Neural cell (in vitro differentiated cells): ENCODE results near the gene LMF2. TPM values are rescaled to one million over a fixed set of nuclear protein-coding genes. Genes with fewer than 3 reads are reported as not detected.

Source experiments
- H2AFZ ChIP-seq: fragments of 200-600, 300-800 bp; sonication (generic), shearing (Covaris generic); 2 replicates; pipeline ENCODE4 v1.6.0; 2014; ENCODE audit warnings: low read depth, mild to moderate bottlenecking, antibody characterized with exemption, low read length, moderate library complexity
- H3F3A ChIP-seq: fragments of 200-600 bp; shearing (Covaris generic); 2 replicates; pipeline ENCODE4 v1.6.1; 2016; ENCODE audit warnings: mild to moderate bottlenecking, moderate library complexity, mixed read lengths, antibody characterized with exemption, low read length; ENCODE audit not compliant: insufficient read depth, poor library complexity, severe bottlenecking
- H3K27ac ChIP-seq: fragments of 200-600, 300-800 bp; sonication (generic), shearing (Covaris generic); 2 replicates; pipeline ENCODE4 v1.5.1; 2014; ENCODE audit warnings: mild to moderate bottlenecking, low read length, moderate library complexity
- H3K27me3 ChIP-seq: fragments of 300-800, 200-600 bp; sonication (generic), shearing (Covaris generic); 2 replicates; pipeline ENCODE4 v1.6.0; 2014; ENCODE audit warnings: mild to moderate bottlenecking, low read depth, low read length, moderate library complexity; ENCODE audit not compliant: insufficient read depth
- H3K36me3 ChIP-seq: fragments of 300-800, 200-600 bp; sonication (generic), shearing (Covaris generic); 2 replicates; pipeline ENCODE4 v1.5.1; 2014; ENCODE audit warnings: mild to moderate bottlenecking, antibody characterized with exemption, low read length, moderate library complexity; ENCODE audit not compliant: insufficient read depth
- H3K4me2 ChIP-seq: fragments of 300-800, 200-600 bp; sonication (generic), shearing (Covaris generic); 2 replicates; pipeline ENCODE4 v1.6.0; 2014; ENCODE audit warnings: mild to moderate bottlenecking, low read length
- H3K4me3 ChIP-seq: fragments of 300-800, 200-600 bp; sonication (generic), shearing (Covaris generic); 2 replicates; pipeline ENCODE4 v1.5.1; 2014; ENCODE audit warnings: mild to moderate bottlenecking, low read length, moderate library complexity
- H3K79me2 ChIP-seq: fragments of 200-600 bp; shearing (Covaris generic); replicated peaks from 2 replicates; pipeline ENCODE4 v1.6.0; 2014; ENCODE audit warnings: mild to moderate bottlenecking, low read length, moderate library complexity; ENCODE audit not compliant: insufficient read depth
- H3K9ac ChIP-seq: fragments of 300-800, 200-600 bp; sonication (generic), shearing (Covaris generic); 2 replicates; pipeline ENCODE4 v1.6.1; 2016; ENCODE audit warnings: mild to moderate bottlenecking, low read length, mixed read lengths
- H3K9me2 ChIP-seq: fragments of 200-600 bp; shearing (Covaris generic); 2 replicates; pipeline ENCODE4 v1.6.1; 2016; ENCODE audit warnings: mild to moderate bottlenecking, low read length, mixed read lengths; ENCODE audit not compliant: insufficient read depth
- H3K9me3 ChIP-seq: fragments of 200-600, 300-800 bp; sonication (generic), shearing (Covaris generic); 2 replicates; pipeline ENCODE4 v1.6.1; 2016; ENCODE audit warnings: mild to moderate bottlenecking, mixed run types, low read length, moderate library complexity, mixed read lengths
- H4K20me1 ChIP-seq: fragments of 200-600 bp; shearing (Covaris generic); 2 replicates; pipeline ENCODE4 v1.6.1; 2016; ENCODE audit warnings: mild to moderate bottlenecking, mixed run types; ENCODE audit not compliant: insufficient read depth
- EZH2 ChIP-seq: fragments of 200-600, 300-800 bp; shearing (Covaris generic), sonication (generic); IDR thresholded peaks from 2 replicates; pipeline ENCODE4 v1.6.1; 2014; ENCODE audit warnings: antibody characterized with exemption, low read length, borderline replicate concordance, mild to moderate bottlenecking; ENCODE audit not compliant: insufficient read depth, poor library complexity, severe bottlenecking
- POLR2AphosphoS5 ChIP-seq: IDR thresholded peaks from 2 replicates; pipeline ENCODE4 v1.6.1; 2012
- RAD21 ChIP-seq: fragments of 450-650 bp; conservative IDR thresholded peaks from 2 replicates; pipeline ENCODE4 v1.6.1; 2014; ENCODE audit warnings: antibody characterized with exemption, mild to moderate bottlenecking, moderate library complexity
- SMC3 ChIP-seq: fragments of 450-650 bp; conservative IDR thresholded peaks from 2 replicates; pipeline ENCODE4 v1.6.1; 2014; ENCODE audit warnings: antibody characterized with exemption, mild to moderate bottlenecking, moderate library complexity; ENCODE audit not compliant: poor library complexity
- TAF1 ChIP-seq: IDR thresholded peaks from 2 replicates; pipeline ENCODE4 v1.6.1; 2012; ENCODE audit warnings: low read depth
- polyA plus RNA-seq: library from polyadenylated mRNA; depleted of rRNA; stranded (reverse); fragments of >200 nt; gene quantifications from 2 replicates; pipeline ENCODE4 v1.2.3, GENCODE V29; 2014
- TF ChIP-seq, protein P1 (sequence below): fragments of 450-650 bp; IDR thresholded peaks from 2 replicates; pipeline ENCODE4 v1.5.1; 2014; ENCODE audit warnings: antibody characterized with exemption, mild to moderate bottlenecking, moderate library complexity; ENCODE audit not compliant: poor library complexity, severe bottlenecking
- TF ChIP-seq, protein P2 (sequence below): IDR thresholded peaks from 2 replicates; pipeline ENCODE4 v1.6.1; 2012; ENCODE audit warnings: borderline replicate concordance

The LMF2 gene
- polyA plus RNA-seq, 1 donor from 2014 or later: 76.5 TPM

DNA sequence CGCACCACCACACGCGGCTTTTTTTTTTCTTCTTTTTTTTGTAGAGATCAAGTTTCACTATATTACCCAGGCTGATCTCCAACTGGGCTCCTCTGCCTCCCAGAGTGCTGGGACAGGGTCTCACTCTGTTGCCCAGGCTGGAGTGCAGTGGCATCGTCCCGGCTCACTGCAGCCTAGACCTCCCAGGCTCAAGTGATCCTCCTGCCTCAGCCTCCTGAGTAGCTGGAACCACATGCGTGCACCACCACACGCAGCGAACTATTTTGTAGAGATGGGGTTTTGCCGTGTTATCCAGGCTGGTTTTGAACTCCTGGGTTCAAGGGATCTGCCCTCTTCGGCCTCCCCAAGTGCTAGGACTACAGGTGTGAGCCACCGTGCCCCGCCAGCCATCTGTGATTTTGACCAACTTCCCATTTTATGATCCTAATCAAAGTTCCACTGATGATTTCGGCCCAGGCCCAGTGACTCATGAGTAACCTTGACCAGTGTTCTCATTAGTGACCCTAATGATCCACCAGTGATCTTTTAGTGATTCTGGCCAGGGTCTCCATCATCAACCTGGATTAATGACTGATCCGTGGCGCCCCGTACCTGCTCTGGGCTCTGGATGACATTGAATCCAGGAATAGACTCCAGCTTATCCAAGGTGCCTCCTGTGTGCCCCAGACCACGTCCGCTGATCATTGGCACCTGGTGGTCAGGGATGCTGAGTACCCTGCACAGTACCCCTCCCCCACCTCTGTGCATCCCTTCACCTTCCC, 20.6 kb upstream of the LMF2 start (continued):
- TF ChIP-seq RAD21: no peak

DNA sequence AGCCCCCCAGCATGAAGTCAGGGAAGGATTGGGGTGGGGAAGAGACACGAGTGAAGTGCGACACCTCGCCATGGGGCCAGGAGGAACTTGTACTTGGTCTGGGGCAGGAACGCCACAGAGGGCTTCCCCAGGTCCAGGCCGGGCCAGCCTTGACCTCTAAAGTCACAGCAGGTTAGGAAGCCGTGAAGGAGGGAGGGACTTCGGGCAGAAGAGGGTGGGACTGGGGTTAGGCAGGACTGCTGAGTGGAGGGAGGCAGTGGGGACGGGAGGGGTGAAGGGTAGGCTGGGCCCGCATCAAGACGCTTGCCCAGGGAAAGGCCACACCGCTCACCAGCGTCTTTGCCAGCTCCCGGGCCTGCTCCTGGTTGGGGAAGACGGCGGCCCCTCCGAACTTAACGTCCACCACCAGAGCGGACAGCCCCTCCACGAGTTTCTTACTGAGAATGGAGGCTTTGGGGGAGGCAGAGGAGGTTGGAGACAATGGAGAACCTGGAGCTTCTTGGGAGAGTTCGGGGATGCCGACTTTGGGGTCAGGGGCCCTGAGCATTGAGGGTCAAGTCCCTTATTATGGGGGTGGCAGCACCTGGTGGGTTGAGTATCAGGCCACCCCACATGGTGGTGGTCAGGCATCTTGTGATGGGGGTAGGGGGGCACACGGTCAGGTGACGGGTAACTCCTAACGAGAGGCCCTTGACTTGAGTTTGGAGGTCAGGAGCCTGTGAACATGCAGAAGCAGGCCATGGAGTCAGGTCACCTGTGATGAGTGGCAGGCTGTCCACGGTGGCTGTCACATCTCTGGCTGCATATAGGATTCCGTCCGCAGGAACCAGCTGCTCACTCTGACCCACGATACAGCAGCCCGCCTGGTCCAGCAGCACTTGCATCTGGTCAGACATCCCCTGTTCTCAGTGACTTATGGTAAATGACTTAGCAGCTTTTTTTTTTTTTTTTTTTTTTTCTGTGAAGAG, 19.6 kb upstream of the LMF2 start:
- no peaks in the 10 kb centered on the region for H3K79me2 ChIP-seq
- no peak overlapping the region for H2AFZ ChIP-seq
- H3K27me3 ChIP-seq: peaks cover 28% of the 10 kb centered on the region
- H3K9me2 ChIP-seq: no peaks in the 10 kb centered on the region
- peak overlapping the region; percentile 81 for H3K9ac ChIP-seq
- peak overlapping the region; percentile 95 for H3K4me3 ChIP-seq
- H3K9me3 ChIP-seq: no peaks in the 10 kb centered on the region
- no peaks in the 10 kb centered on the region for H4K20me1 ChIP-seq
- H3K27ac ChIP-seq: peak overlapping the region; percentile 75
- no peaks in the 10 kb centered on the region for H3F3A ChIP-seq
- H3K4me2 ChIP-seq: peak overlapping the region; percentile 73
- no peaks in the 10 kb centered on the region for H3K36me3 ChIP-seq
- TF ChIP-seq TAF1: no peak
- TF ChIP-seq, protein P1, sequence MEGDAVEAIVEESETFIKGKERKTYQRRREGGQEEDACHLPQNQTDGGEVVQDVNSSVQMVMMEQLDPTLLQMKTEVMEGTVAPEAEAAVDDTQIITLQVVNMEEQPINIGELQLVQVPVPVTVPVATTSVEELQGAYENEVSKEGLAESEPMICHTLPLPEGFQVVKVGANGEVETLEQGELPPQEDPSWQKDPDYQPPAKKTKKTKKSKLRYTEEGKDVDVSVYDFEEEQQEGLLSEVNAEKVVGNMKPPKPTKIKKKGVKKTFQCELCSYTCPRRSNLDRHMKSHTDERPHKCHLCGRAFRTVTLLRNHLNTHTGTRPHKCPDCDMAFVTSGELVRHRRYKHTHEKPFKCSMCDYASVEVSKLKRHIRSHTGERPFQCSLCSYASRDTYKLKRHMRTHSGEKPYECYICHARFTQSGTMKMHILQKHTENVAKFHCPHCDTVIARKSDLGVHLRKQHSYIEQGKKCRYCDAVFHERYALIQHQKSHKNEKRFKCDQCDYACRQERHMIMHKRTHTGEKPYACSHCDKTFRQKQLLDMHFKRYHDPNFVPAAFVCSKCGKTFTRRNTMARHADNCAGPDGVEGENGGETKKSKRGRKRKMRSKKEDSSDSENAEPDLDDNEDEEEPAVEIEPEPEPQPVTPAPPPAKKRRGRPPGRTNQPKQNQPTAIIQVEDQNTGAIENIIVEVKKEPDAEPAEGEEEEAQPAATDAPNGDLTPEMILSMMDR: no peak

DNA sequence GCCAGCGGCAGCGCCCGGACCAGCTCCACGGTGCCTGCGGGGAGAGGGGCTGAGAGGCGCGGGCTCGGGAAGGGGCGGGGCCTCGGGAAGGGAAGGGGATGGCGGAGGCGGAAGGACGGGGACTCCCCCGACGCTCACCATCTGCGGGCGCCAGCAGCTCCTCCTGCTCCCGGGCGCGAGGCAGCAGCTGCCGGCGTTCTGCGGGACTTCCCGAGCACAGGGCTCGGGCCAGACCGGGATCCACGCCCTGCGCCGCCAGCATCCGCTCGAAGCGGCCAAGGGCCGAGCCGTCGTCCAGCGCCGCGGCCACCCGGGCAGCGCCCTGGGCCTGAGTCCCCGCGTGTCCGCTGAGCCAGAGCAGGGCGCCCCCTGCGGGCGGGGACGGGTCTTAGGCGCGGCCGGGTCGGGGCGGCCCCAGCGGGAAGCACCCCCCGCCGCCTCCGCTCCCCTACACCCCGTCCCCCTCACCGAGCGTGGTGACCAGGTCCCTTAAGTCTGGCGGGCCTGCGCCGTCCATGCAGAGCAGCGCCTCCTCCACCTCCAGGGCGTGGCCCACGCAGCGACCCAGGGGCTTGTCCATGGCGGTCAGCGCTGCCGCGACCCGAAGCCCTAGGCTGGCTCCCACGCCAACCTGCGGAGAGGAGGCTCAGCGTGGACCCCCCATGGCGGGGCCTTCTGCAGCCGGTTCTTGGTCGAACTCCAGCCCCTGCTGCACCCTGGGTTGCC, 18.8 kb upstream of the LMF2 start:
- Histone ChIP-seq H3K9ac (peak overlapping the region; percentile 81), H3K27me3 (peaks cover 19% of the 10 kb centered on the region), H2AFZ (no peak overlapping the region), H3K9me2 (no peaks in the 10 kb centered on the region), H4K20me1 (no peaks in the 10 kb centered on the region), H3K79me2 (no peaks in the 10 kb centered on the region), H3K4me3 (peak overlapping the region; percentile 95), H3K27ac (peak overlapping the region; percentile 75), H3K9me3 (no peaks in the 10 kb centered on the region), H3K36me3 (no peaks in the 10 kb centered on the region), H3K4me2 (peak overlapping the region; percentile 73), H3F3A (no peaks in the 10 kb centered on the region)
- TF ChIP-seq POLR2AphosphoS5 (peak; percentile 16), EZH2 (no peak), RAD21 (peak; percentile 42), SMC3 (peak; percentile 56), TAF1 (peak; percentile 1)
- TF ChIP-seq, protein P1: peak; percentile 75
- TF ChIP-seq, protein P2, sequence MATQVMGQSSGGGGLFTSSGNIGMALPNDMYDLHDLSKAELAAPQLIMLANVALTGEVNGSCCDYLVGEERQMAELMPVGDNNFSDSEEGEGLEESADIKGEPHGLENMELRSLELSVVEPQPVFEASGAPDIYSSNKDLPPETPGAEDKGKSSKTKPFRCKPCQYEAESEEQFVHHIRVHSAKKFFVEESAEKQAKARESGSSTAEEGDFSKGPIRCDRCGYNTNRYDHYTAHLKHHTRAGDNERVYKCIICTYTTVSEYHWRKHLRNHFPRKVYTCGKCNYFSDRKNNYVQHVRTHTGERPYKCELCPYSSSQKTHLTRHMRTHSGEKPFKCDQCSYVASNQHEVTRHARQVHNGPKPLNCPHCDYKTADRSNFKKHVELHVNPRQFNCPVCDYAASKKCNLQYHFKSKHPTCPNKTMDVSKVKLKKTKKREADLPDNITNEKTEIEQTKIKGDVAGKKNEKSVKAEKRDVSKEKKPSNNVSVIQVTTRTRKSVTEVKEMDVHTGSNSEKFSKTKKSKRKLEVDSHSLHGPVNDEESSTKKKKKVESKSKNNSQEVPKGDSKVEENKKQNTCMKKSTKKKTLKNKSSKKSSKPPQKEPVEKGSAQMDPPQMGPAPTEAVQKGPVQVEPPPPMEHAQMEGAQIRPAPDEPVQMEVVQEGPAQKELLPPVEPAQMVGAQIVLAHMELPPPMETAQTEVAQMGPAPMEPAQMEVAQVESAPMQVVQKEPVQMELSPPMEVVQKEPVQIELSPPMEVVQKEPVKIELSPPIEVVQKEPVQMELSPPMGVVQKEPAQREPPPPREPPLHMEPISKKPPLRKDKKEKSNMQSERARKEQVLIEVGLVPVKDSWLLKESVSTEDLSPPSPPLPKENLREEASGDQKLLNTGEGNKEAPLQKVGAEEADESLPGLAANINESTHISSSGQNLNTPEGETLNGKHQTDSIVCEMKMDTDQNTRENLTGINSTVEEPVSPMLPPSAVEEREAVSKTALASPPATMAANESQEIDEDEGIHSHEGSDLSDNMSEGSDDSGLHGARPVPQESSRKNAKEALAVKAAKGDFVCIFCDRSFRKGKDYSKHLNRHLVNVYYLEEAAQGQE: no peak
